Activated CD8-positive, alpha-beta memory T cell treated with anti-CD3 and anti-CD28 coated beads, Interleukin-2, amount 50 U/mL, for 1 hour (primary cell): ENCODE data around the gene LSM14A.
"Not testable (repeated sequence)": the region's sequence is repeated elsewhere in the genome, so short reads cannot be mapped to it uniquely, and the experiment has no call there.

Experiments
- DNase-seq: peaks from one replicate; pipeline ENCODE4 v3.0.0-alpha.2; 2020; ENCODE audit errors: extremely low read depth

Gene LSM14A

DNA sequence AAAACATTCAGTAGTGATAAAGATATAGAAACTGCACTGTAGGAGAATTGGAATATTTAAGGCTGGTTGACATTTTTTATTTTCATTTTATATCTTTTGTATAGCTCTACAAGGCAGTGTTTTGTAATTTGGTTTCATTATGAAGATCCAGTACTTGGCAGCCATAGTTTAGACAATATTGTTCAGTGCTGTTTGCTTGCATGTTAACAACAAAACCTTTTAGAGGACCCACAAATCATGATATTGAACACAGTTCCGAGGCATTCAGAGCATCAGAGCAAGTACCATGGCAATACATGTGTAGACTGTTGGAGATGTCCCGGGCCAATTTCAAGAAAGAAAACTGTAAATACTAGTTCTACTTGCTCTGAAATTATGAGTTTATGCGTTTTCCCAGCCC, 56.5 kb downstream of the LSM14A start:
- DNase-seq = no peak

DNA sequence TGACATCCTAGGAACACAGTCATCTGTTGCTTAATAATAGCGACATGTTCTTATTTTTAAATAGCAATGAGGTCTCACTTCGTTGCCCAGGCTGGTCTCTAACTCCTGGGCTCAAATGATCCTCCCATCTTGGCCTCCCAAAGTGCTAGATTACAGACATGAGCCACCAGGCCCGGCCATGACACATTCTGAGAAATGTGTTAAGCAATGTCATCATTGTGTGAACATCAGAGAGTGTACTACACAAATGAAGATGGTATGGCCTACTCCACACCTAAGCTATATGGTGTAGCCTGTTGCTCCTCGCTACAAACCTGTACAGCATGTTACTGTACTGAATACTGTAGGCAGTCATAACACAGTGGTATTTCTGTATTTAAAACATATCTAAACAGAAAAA, 57.4 kb downstream of the LSM14A start:
- no peak for DNase-seq

DNA sequence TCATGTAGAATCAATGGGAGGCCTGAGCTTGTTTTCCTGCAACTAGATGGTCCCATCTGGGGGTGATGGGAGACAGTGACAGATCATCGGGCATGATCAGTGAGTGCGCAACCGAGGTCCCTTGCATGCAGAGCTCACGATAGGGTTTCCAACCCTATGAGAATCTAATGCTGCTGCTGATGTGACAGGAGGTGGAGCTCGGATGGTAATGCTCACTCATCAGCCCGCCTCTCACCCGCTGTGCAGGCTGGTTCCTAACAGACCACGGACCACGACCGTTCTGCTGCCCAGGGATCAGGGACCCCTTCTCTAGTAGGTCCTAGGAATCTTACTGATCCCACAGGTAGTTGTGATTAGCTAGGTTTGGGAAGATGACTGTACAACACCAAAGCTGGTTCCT, 58.5 kb downstream of the LSM14A start:
- DNase-seq = no peak

DNA sequence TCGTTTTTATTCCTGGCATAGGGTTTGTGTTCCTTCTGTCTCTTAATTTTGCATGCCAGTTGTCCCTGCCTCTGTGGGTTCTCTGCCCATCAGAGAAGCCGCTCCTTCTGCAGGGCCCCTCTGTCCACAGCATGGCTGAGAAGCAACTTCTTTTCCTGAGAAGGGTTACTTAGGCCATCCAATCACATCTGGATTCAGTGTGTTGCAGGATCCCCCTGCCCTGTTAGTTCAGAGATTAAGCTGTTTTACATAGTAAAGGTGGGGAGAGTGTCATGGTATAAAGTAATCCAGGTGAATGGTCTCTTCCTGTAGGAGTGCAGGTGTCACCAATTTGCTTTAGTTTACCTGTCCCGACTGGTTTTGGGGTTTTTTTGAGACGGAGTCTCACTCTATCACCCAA, 59.1 kb downstream of the LSM14A start:
- DNase-seq = no peak

DNA sequence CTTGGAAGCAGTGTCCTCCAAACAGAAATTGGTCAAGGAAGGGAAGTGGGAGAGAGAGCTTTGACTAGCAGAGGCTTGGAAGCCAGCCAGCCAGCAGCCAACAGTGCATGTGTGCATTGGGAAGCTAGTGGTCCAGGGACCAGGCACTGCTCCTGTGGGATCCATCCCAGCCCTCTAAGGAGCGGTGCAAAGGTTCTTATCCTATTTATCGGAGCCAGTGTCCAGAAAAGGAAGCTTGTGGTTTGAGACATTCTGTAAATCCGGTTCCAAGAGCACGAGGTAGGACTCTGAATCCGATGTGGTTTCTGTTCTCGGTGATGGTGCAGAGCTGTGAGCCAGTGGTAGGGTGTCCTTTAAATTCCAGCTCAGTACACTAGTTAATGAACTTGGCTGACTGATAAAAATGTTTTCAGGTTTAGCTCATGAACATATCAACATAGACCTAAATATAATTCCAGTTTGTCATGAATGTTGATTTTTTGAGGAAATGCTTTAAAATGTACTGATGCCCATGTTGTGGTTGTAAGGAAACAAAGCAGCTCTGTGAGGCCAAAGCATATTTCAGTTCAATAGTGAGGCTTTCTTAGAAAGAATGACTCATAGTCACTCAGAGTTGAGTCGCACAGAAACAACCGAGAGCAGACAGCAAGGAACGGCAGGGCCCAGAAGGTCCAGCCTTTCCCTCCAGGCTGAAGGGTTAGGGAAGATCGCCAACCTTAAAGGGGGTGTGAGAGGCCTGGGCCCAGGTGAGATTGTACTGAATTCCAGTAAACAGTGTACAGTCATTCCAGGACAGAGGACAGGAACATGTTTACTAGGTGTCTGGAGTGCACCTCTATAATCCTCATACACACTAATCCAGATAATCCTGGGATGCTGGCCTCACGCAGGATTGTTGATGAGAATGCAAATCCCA, 60.5 kb downstream of the LSM14A start:
- no peak for DNase-seq

DNA sequence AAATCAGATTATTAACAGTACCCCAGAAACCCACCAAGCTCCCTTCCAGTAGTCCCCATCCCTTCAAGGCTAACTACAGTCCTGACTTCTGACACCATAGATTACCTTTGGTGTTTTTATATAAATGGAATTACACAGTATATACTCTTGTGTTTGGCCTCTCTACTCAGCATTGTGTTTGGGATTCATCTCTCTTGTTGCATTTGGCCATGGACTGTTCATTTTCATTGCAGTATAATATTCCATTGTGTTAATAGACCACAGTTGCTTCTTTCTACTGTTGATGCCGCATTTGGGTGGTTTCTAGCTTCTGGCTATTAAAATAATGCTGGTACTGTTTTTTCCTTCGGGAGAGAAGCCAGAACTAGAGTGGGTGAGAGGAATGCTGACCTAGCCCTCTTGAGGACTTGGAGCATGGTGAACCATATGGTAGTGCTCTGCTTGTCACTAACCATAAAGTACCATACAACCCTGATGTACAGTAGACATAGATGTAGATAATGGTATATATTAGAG, 63.2 kb downstream of the LSM14A start:
- DNase-seq = no peak

DNA sequence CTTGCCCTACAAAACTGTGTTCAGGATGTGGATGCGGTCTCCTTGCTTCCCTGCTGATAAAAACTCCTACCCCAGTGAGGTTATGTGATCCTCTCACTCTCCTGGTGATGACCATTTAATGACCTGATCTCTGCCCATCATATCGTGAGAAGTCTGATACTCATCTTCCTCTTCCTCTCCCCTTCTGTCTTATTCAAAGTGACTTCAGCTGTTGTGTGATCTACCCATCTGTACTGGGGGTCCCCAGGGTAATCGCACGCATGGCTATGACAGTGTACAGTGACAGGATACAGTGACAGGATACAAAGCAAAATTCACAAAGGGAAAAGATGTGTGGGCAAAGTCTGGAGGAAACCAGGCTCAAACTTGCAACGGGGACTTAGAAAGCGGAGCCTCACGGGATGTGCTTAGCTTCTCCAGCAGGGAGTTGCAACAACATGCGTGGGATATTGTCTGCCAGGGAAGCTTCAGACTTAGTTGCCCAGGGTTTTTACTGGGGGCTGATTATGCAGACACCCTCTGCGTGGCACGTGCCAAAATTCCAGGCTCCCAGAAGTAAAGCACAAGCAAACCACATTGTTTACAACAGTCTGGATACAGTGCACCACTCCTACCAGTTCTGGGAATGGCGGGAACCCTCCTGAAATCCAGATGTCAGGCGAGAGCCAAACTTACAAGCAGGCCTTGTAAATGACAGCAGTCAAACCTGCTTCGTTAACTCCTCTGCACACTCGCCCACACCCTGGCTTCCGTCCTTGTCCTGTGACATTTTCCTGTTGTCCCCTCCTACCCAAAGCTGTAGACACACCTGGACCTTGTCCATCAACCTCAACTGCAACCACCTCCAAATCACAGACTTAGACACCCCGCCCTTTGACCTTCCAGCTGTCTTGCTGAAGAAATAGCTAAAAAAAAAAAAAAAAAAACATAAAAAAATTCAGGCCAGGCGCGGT, 64.0 kb downstream of the LSM14A start:
- no peak for DNase-seq

DNA sequence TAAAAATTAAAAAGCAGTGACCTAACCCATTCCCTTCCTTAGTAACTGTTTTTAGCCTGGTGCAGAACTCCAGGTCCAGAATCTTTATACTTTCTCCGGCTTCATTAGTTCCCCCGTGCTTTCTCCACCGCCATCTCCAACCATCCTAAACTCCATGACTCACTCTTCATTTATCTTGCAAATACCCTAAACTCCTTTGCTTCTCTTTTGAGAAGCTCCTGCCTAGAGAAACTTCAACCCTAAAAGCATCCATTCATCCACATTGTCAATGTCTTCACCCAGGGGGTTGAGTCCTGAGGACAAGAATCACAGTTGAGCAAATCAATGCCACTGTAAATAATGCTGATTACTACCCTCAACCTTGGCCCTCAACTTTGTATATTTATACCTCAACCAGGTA, 65.0 kb downstream of the LSM14A start:
- no peak for DNase-seq

DNA sequence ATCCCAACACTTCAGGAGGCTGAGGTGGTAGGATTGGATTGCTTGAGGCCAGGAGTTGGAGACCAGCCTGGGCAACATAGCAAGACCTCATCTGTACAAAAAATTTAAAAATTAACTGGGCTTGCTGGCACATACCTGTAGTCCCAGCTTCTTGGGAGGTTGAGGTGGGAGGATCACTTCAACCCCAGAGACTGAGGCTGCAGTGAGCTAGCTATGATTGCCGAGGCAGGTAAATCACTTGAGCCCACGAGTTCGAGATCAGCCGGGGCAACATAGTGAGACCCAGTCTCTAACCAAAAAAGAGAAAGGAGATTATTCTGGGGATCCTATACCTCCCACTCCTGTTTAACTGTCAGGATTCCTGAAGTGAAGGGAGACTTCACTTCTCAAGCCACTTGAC, 65.6 kb downstream of the LSM14A start:
- DNase-seq = no peak

DNA sequence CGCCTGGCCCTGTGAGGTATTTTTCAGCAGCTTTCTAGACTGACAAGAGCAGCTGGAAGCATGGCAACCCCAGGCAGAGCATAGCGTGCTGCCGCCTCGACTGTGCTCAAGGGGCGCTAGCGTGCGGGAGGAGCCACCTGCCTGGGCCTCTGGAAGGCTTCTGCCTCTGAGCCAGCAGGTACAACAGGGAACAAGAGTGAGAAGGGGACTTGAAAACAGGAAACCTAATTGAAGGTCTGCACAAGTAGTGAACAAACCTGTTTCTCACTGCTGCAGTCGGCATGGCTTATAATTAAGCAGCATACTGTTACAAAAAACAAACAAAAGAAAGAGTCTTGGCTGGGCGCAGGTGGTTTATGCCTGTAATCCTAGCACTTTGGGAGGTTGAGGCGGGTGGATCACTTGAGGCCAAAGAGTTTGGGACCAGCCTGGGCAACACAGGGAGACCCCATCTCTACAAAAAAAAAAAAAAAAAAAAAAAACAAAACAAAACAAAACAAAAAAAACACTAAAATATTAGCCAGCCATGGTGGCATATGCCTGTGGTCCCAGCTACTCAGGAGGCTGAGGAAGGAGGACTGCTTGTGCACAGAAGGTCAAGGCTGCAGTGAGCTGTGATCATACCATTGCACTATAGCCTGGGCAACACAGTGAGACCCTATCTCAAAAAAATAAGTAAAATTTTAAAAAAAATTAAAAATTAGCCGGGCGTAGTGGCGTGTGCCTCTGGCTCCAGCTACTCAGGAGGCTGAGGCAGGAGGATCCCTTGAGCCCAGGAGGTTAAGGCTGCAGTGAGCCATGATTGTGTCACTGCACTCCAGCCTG, 69.4 kb downstream of the LSM14A start:
- no peak for DNase-seq

DNA sequence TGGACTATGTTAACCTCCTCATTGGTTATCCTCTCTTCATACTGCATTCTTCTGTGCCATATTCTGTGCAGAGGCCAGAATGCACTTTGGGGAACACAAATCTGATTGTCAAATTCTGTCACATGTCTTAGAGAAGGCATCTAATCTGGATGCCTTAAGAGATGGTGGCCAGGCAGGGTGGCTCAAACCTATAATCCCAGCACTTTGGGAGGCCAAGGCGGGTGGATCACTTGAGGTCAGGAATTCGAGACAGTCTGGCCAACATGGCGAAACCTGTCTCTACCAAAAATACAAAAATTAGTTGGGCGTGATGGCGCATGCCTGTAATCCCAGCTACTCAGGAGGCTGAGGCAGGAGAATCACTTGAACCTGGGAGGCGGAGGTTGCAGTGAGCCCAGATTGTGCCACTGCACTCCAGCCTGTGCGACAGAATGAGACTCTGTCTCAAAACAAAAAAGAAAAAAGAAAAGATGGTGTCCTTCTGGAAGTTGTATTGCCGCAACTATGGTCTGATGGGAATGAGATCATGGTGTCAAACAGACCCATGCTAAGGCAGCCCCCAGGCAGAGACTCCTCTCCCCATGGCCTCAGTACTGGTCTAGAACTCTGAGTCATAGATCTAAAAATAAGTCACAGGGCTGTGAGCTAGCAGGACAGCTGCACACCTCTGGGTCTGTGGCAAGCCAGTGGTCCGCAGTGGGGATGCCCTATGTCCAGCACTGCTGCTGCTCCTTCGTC, 71.0 kb downstream of the LSM14A start:
- DNase-seq = not testable (repeated sequence)

DNA sequence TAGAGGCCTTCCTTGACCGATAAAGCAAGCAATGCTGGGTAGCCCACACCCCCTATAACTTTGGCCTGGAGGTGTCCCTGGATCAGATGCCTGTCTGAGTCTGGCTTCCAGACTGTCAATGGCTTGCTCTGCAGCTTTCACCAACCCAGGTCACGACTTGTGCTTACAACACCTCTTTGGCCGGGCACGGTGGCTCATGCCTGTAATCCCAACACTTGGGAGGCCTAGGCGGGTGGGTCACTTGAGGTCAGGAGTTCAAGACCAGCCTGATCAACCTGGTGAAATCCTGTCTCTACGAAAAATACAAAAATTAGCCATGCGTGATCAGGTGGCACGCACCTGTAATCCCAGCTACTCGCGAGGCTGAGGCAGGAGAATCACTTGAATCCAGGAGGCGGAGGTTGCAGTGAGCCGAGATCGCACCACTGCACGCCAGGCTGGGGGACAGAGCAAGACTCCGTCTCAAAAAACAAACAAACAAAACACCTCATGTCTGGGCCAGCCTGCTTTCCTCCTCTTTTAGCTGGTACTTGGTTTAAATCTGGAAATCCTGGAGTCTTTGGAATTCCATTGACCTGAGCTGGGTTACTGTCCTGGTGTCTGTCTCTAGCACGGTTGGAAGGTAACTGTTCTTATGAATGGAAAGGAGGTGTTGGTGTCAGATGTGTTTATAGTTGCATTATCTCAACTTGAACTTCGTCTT, 71.7 kb downstream of the LSM14A start:
- no peak for DNase-seq

DNA sequence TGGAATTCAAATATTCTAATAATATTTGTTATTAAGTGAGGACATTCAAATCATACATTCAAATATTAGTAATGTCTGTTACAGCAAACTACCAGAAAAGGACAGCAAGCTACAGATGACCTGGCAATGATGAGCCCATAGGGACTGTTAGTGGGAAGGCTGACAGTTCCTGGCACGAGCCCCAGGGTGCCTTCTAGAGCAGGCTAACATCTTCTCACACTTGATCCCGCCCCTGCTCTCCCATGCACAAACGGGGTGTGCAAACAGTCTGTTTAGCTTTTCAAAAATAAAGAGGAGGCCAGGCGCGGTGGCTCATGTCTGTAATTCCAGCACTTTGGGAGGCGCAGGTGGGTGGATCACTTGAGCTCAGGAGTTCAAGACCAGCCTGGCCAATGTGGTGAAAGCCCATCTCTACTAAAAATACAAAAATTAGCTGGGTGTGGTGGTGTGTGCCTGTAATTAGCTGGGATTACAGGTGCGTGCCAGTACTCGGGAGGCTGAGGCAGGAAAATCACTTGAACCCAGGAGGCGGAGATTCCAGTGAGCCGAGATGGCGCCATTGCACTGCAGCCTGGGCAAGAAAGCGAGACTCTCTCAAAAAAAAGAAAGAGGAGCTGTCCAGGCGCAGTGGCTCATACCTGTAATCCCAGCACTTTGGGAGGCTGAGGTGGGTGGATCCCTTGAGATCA, 72.5 kb downstream of the LSM14A start:
- DNase-seq = no peak

DNA sequence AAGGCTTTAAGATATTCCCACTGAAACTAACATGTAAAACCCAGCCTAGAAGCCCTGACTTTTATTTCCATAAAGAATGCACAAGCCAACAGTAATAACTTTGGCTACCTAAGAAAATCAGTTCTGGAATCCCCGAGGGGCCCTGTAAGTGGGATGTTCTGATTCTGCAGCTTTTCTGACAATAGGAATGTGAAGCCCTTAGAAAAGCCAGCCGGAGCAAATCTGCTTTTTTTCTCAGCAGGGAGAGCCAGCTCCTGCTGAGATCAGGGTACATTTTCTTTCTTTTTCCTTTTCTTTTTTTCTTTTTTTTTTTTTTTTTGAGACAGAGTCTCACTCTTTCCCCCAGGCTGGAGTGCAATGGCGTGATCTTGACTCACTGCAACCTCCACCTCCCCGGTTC, 74.0 kb downstream of the LSM14A start:
- no peak for DNase-seq

DNA sequence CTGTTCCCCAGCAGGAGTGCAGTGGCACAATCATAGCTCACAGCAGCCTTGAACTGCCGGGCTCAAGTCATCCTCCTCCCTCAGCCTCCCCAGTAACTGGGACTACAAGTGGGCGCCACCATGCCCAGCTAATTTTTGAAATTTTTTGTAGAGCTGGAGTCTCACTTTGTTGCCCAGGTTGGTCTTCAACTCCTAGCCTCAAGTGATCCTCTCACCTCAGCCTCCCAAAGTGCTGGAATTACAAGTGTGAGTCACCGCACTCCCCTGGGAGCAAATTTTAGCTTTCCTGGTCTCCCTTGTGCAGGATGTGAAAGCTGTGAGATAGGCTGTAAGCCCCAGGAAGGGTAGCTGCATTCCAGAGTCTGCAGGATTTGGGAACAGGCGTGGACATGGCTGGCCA, 76.6 kb downstream of the LSM14A start:
- DNase-seq = no peak

DNA sequence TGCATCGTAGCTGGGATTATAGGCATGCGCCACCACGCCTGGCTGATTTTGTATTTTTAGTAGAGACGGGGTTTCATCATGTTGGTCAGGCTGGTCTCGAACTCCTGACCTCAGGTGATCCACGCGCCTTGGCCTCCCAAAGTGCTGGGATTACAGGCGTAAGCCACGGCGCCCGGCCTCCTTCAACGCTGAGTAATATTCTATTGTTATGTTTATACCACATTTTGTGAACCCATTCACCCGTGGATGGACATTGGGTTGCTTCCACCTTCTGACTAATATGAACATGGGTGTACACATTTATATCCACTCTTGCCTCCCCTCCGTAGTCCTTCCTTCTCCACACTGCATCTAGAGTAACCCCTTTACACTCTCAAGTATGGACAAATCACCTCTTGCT, 80.9 kb downstream of the LSM14A start:
- not testable (repeated sequence) for DNase-seq

DNA sequence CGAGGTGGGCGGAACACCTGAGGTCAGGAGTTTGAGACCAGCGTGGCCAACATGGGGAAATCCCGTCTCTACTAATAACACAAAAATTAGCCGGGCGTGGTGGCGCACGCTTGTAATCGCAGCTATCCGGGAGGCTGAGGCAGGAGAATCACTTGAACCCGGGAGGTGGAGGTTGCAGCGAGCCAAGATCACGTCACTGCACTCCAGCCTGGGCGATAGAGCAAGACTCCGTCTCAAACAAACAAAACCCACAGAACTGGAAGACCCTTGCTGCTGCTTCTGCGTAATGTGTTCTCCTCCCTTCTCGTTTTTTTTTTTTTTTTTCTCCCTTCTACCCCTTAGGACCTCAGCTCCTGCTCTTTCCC, 81.4 kb downstream of the LSM14A start:
- DNase-seq = not testable (repeated sequence)

DNA sequence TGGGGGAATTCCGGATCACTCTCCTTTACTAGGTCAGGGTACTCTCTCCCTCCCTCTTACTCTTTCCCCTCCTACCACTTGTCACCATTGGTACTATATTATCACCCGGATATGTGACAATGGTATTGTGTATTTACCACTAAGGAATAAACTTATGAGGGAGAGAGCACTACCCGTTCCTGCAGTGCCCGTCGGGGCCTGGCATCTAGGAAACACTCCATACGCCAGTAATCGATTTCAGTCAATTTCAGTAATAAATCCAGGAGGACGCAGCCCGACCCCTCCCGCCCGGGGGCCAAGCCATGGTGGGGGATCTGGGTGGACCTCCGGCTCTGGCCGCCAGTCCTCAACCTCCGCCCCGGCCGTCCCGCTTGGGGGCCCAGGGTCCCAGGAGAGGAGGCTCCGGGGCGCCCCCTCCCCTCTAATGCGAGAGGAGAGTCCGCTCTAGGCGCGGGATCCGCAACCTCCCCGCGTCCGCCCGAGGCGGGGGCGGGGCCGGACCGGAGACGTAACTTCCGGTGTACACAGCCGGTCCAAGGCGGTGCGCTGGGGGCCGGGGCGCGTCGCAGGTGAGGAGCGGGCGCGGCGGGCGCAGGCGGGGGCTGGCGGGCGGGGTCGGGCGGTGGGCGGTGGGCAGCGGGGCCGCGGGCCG, 81.9 kb downstream of the LSM14A start, which contains the start of gene GARRE1:
Gene GARRE1 (plus strand): TSS at position 509 of the 652 bp plus-strand sequence. CDS start 45,920 bp downstream, outside the sequence.
- peak; percentile 50 for DNase-seq
